Hematopoietic multipotent progenitor cell treated with erythropoietin and hydrocortisone succinate and interleukin-3 and kit ligand, for 15 days (in vitro differentiated cells): Measurements from ENCODE around the gene DPYD.

Experiments used
- DNase-seq: peaks from one replicate; pipeline ENCODE4 v3.0.0-alpha.2; 2015; ENCODE audit warnings: low spot score

Gene DPYD

GRCh38 chr1:97044159-97044760, 876.6 kb downstream of the DPYD start:
- DNase-seq: no peak

- DNase-seq: no peak
Observed at GRCh38 chr1:97042551-97042950, 878.3 kb downstream of the DPYD start.

- no peak for DNase-seq
Observed at GRCh38 chr1:97041026-97041425, 879.8 kb downstream of the DPYD start.

GRCh38 chr1:97038410-97038809, 882.4 kb downstream of the DPYD start:
- no peak for DNase-seq

- no peak for DNase-seq
Observed at GRCh38 chr1:97034651-97035050, 886.2 kb downstream of the DPYD start.

GRCh38 chr1:97033949-97034348, 886.9 kb downstream of the DPYD start:
- DNase-seq: no peak
